NCI-H82 (cell line): ENCODE measurements around the gene SEL1L2.

Experiments
- DNase-seq: peaks from one replicate; lab custom pipeline; 2025; lab: John Stamatoyannopoulos, UW

SEL1L2 gene

DNA sequence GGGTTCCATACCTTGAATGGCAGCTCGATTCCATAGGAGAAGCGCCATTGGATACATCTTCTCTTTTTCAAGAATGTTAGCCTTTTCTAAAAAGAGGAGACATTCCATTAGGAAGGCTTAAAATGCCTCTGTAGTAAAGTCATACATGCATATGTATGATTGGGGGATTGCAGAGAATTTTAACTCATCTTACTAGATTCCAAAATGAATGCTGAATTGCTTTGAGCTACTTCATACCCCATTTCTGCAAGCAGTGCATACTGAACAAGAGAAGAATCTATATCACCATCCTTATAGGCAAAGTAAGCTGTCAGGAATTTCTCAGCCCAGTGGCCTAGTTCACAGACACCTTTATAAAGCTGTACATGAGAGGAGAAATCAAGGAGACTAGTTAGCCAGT is 125.3 kb downstream of the SEL1L2 start:
- no peak for DNase-seq

DNA sequence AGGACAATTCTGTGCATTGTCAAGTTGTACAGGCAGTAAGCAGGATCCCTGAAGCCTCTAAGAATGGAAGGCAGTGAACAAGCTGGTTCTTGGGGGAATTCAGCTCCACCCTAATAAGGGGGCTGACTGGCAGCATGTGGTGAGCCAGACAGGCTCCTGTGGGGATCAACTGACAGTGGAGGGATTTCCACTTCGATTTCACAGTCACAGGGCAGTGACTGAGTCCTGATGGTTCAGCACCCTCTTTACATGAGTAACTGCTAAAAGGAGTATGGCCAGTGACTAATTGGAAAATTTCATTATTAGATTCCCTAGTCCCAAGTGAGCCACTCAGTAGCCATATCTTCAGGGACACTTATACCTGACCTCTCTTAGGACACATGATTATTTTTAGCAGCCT is 127.2 kb downstream of the SEL1L2 start:
- DNase-seq, result peak; percentile 7

DNA sequence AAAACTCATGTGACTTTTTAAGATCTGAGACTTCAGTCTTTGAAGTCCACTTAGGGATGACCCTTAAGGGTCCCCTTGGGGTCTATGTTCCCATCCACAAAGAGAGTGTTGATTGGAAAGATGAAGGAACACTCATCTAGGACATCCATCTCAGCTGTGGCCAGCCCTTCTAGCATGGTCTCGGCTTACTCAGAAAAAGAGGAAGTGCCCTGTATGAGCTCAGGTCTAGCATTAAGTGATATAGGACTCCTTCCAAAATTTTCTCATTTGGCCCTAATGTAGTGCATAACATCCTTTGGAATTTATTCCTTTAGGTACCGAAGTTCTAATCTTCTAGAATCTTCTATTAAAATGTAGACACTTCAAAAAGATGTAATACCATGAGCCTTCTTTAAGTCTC is 128.2 kb downstream of the SEL1L2 start:
- no peak for DNase-seq

DNA sequence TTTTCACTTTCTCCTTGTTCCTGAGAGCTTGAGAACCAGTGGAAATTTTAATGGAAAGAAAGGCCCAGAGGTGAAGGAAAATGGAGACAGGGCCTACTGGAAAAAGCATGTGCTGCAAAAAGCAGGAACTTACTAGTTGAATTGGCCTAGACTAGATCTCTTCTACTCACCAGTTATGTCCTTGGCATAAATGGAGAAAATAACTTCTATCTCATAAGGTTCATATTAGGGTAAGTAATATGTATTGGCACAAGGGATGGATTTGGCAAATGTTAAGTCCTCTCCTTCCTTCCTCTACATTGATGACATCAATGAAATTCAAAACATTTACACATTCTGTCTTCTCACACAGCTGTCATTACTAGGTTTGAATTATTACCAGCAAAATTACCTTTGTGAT is 131.5 kb downstream of the SEL1L2 start:
- DNase-seq, result no peak

DNA sequence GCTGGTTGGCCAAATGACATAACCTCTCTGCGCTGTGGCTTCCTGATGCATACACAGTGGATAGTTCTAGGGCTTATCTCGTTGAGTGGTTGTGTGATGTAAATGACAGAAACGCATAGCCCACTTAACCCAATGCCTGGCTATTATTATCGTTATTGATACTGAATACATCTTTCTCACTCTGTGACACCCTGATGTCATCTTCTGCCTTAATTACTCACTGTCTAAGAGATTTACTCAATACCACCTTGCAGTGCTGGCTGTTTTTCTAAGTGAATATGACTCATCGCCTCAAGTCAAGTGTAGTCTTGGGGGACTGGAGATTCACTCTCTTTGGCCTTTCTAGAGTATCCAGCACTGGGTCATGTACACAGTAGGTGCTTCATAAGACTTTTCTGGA is 132.0 kb downstream of the SEL1L2 start:
- no peak for DNase-seq

DNA sequence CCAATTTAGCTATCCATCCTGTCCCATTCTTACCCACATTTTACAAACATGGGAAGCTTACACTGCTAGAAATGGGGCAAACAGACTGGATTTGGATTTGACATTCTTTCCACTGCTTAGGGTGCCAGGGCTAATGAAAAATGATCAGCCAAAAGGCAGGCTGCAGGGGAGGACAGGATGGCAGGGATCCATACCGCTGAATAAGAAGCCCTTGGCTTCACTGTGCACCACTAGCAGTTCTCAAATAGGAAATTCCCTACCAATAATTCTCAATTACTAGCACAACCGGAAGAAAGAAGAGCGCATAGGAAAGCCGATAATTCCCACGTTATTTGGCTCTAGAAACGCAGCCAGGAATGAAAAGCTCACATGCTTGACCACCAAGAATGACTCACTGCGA is 132.5 kb downstream of the SEL1L2 start:
- no peak for DNase-seq

DNA sequence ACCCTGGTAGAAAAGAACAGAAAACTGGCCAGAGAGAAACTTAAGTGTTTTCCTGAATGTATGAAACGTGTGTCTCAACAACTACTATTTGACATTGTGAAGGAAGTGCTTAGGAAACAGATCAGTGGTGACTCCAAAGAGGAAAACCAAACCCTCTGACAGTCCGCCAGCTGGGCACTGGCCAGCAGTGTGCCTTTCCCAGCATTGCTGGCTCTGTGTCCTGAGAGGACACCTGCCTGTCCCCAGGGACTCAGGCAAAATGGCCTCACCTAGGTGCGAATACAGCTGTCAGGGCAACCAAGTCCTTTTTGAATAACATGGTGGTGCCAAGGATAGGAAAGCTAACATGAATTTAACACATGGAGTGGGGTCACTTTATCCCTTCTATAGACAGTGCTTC is 133.1 kb downstream of the SEL1L2 start:
- peak; percentile 20 for DNase-seq

DNA sequence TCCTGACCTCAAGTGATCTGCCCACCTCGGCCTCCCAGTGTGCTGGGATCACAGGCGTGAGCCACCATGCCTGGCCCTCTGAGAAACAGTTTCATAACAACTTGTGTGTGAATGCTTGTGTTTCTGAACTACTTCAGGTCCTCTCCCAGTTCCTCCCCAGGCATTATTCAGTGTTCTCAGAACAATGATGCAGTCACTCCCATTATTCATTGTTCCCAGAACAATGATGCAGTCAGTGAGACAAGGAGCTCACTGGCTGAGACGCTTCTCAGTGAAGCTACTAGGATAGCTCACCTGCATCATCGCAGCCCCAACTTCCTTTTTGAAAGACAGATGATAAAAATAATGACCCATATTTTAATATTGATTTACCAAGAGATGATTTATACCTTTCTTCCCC is 134.1 kb downstream of the SEL1L2 start:
- DNase-seq, result no peak

DNA sequence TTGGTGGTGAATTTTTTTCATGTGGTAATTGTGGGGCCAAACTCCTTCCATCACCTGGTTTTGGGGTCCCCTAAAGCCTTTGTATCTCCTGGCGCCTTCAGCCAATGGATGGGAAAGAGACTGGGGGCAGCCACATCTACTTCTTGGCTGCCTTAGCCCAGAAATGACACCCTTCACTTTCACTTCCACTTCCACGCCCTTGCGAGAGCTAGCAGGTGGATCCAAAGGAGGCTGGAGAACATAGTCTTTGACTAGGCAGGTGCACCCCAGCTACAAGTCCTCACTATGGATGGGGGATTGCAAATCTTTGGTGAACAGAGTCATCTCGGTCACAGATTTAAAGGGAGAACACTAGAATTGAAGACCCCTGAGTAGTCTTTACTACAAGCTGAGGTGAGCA is 134.8 kb downstream of the SEL1L2 start:
- no peak for DNase-seq

DNA sequence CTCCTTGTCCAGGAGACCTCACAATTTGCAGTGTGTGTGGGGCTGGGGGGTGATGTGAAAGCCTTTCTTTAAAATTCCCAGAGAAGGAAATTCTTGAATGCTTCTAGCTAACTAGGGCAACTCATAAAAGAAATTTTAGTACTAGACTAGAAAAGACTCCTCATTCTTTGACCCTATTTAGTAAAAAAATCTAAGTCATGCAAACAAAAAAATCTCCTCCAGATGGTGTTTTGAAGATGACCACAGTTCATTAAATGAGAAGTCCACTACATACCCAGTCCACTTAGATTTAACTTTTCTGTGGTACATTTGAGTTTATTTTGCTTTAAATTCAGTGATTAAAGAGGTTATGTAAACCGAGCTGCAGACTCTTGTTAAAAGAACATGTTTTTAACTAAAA is 138.1 kb downstream of the SEL1L2 start:
- no peak for DNase-seq

DNA sequence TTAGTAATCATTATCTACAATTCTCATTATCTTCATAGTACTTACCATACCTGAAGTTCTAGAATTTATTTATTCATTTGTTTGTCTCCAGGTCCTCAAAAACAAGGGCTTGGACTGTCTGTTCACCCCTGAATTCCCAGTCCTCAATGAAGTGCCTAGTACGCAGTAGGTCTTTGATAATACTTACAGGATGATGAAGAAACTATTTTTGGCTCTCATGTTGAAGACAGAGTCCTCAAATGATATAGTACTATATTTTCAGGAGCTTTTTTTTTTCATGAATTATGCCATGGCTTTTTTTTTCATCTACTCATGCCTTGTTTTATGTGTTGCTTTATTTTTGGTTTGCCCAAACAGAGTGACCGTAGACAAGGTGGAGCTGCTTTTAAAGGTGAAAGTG is 139.1 kb downstream of the SEL1L2 start:
- no peak for DNase-seq

DNA sequence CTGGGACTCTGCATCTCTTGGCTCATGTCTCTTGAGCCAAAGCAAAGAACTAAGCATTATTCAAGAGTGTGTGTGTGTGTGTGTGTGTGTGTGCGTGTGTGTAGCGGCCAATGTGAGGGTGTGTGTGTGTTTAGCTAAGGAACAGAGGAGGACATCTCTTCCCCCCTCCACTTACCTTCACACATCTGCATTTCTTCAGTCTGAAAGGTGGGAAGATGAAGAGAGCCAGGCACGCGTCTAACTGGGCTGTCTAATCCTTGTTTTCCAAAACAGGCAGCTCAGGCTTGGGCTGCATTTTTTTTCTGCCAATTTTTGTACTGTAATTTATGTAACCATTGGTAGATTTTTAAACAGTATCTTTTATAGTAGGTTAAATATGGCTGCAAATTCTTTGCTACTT is 146.1 kb downstream of the SEL1L2 start:
- no peak for DNase-seq

DNA sequence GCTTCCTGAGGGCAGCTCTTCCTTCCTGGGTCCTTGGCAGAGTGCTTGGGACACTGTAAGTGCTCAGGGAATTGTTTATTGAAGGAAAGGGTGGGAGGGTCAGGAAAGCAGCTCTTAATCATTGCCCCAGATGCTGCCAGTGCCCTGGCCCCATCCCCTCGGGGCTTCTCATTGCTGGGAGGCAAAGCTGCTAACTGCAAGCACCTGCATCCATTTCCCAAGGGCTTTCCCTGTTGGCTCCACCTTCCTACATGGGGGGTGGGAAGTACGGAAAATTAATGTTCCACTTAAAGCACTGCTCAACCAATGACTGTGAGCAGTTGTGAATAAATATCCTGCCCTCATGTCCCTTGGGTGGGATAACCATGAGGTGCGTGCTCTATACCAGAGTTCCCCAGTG is 149.2 kb downstream of the SEL1L2 start:
- peak; percentile 70 for DNase-seq

DNA sequence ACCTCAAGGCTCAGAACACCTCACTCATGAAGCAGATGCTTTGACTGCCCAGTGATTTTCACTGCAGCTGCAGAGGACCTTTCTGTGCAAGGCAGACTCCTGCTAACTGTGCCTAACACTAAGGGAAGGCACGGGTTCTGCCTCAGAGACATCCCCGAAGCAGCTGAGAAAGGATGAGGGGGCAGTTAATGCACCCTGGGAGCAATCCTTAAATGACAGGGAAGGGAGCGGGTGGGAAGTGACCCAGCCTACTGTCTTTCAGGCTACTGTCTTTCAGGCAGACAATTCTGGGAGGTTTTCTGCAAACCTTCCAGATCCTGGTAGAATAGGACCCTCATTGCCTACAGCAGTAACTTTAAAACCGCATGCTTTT is 150.3 kb downstream of the SEL1L2 start:
- DNase-seq, result no peak

DNA sequence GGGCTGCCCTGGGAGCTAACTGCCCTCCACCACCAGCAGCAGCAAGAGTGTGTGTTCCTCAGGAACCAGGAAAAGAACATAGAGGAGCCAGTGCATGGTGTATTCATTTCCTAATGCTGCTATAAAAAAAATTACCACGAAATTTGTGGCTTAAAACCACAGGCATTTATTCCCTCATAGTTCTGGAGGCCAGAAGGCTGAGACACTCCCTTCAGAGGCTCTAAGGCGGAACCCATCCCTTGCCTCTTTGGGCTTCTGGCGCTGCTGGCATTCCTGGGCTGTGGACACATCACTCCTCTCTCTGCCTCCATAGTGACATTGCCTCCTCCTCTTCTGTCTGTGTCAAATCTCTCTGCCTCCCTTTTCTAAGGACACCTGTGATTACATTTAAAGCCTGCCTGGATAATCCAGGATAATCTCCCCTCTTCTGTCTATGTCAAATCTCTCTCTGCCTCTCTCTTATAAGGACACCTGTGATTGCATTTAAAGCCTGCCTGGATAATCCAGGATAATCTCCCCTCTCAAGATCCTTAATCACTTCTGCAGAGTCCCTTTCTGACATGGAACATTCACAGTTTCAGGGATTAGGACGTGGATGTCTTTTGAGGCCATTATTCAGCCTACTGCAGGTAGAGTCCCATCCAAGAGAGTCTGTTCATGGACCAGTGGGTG is 150.9 kb downstream of the SEL1L2 start:
- peak; percentile 99 for DNase-seq

DNA sequence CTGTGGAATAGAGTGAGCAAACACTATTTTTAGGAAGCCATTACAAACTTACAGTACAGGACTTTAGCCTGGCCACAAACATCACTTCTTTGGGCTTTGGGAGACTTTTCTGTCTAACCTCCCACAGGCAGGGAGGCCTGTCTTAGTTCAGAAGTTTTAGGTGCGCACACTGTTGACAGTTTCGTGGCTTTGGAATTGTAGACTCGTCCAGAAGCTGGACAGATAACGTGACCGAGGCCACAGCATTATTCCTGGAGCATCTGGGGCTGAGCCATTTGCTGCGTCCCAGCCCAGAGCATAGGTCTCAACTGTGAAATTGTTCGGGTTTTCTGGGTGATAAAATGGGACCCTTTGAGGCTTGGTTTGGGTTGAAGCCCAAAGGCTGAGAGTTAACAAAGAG is 151.8 kb downstream of the SEL1L2 start:
- DNase-seq, result no peak

DNA sequence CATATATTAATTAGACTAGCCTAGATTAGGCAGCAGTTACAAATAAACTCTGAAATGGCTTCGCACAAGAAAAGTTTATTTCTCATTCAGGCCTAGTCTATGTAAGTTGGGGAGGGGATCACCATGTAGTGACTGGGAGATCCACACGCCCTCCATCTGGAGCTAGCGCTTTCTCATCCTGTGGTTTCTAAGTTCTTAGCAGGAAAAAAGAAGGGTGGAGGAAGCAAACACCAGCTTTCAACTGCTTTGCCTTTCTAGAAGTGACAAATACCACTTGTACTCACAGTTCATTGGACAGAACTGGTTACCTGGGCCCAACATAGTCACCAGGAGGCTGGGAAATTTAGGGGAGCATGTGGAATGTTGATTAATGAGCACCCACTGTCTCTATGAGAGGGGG is 158.9 kb downstream of the SEL1L2 start:
- DNase-seq, result no peak

DNA sequence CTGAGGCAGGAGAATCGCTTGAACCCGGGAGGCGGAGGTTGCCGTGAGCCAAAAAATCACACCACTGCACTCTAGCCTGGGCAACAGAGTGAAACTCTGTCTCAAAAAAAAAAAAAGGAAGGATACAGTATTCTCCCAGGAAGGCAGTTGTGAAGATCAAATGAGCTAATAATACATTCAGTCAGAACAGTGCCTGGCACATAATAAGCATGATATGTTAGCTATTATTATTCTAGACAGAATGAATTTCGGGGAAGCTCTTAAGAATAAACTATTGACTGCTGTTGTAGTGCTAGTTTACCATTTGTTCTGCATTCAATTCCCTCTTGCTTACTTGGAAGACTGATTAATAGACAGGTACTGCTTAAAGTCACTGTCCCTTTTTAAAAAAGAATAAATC is 164.9 kb downstream of the SEL1L2 start:
- DNase-seq, result no peak

DNA sequence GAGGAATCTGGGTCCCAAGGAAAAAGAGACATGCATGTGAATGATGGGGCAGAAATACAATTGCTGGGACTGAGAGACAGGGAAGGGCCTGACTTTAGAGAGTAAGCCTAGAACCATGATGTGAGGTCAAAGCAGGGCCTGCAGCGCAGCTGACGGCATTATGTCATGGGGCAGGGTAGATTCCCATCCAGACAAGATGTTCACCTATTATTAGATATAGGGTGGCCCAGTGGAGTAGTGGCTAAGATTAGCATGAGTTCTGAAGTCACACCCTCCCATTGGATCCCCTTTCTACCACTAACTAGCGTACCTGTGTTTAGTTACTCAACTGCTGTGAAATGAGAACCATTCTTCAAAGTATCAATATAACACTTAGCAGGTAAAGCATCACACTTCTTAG is 166.0 kb downstream of the SEL1L2 start:
- DNase-seq, result no peak

DNA sequence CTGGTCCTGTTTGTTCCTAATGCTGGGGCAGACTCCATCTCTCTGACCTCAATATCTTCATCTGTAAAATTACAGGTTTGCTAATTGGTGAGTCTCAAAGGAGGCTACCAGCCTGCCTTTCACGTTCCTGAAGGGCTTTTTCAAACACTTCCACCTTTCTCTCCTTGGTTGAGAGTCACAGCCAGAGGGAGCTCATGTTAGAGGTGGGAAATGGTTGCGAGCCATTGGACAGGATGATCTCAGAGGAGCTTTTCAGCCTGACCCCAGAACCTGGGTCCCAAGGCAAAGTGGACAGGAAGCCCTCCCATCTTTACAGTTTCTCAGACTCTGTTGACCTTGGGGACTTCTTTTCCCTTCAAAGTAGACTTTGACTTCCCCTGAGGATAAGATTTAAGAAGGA is 168.0 kb downstream of the SEL1L2 start:
- peak; percentile 26 for DNase-seq

DNA sequence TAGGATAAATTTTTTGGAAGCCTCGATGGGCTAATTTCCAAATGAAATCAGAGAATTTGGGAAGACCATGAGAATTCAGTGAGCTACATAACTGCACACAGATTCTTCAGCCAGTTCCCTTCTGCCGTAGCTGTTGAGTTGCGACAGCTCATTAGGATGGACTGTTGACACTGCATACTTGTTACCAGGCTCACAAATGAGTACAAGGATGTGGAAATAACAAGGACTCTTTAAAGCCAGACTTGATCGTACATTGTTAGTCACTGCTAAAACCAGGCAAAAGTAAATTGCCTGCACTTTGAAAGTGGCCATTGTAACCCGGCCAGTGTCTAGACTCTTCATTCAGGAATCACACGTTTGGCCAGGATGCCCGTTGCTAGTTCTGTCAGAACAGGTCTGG is 168.5 kb downstream of the SEL1L2 start:
- no peak for DNase-seq

DNA sequence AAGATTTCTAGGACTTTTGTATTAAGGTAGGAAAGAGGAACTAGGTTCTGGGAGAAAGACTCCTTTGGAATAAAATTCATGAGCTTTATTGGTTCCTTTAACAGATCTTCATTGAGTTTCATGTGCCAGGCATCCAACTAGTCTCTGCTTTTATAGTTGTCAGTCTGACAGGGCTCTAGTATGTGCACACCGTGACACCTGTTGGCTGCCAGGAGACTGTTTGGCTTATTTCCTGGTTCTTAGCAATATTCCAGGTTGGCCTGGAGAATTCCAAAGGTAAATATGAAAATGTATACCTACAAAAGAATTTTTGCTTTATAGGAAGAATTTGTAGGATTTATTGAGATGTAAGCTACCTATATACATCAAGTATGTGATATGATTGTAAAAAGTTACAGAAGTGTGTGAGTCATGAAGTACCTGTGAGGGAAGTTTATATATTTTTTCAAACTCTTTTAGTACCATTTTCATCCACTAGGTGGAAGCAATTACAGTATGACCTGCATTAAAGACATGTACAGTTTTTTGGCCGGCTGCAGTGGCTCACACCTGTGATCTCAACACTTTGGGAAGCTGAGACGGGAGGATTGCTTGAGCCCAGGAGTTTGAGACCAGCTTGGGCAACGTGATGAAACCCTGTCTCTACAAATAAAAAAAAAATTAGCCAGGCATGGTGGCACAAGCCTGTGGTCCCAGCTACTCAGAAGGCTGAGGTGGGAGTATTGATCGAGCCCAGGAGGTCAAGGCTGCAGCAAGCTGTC is 170.3 kb downstream of the SEL1L2 start:
- DNase-seq, result peak; percentile 78

DNA sequence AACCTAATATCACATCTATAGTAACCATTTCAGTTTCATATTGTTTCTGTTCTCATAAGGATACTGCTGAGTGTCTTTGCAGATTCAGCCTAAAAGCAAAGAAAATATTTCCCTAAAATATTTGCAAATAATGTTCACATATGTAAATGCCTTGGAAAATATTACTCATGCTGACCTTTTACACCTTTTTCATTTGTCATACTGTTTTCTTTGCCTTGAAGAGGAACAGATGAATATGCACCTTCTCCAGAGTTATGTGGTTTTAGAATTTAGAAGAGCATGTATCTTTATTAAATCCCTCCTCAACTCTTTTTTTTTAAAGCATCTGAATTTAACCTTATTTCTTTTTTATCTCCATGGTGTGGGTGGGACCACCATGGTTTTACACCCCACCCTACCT is 173.1 kb downstream of the SEL1L2 start:
- no peak for DNase-seq

DNA sequence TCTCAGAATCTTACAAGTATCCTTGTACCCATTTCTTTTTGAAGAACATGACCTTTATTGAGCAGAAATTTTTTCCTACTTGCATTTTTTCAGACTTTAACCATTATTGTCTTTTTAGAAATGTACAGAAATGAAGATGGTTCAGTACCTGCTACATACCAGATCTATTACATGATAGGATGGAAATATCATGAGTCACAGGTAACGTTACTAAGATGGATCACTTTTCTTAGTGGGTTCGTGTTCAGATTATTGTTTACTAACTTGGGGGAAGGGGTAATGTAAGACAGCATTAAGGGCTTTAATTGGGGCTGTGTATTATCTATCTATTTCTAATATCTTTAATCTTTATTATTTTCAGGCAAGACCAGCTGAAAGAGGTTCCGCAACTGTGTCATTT is 173.7 kb downstream of the SEL1L2 start:
- DNase-seq, result no peak
